Right ventricle myocardium superior (tissue), 1 donor: ENCODE results near the gene ZBTB33. TPM values are rescaled to one million over a fixed set of nuclear protein-coding genes. Genes with fewer than 3 reads are reported as not detected.

Experiments used
- ATAC-seq: fragments of 200-7000 bp; cut with Tn5 transposase; one replicate; pipeline ENCODE4 v1.9.1; 2020; ENCODE audit warnings: mild to moderate bottlenecking; ENCODE audit not compliant: poor library complexity
- DNase-seq: peaks from one replicate; pipeline ENCODE4 v3.0.0-alpha.2; 2020
- intact Hi-C: fragments of 100-400 bp; cut with DNase I; formaldehyde crosslinking; loops from one replicate; pipeline ENCODE4 v1.11.2; 2022
- total RNA-seq: library from RNA; stranded (reverse); fragmentation: NEBNext Ultra II Directional; extraction: Animal tissue kit (Norgen Biotek cat#: 25700); gene quantifications from one replicate; pipeline ENCODE4 v1.2.1, GENCODE V29; 2021
- donor health status: DM: no; HTN: yes; CAD: no; lungs with severe emphysema.

ZBTB33 gene
- total RNA-seq, 1 donor from 2014 or later, result 6.6 TPM

DNA sequence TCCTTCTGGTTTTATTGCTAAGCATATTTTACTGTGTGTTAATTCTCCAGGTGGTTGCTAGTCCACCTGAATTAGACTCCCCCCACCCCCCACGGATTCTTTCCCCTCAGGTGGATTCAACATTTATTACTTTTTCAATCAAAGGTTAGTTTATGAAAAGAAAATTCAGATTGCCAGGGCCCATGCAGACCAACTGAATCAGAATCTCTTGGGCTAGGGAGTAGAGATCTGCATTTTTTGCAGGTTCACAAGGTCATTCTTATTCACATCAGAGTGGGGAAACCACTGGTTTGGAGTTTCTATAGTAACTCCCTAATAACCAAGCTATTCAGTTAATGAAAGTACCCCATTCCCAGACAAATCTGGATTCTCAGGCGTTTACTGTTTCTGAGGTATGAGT lies 50.9 kb downstream of the ZBTB33 start:
- DNase-seq (no peak), ATAC-seq (no peak)
- intact Hi-C loops, result no loop called here

GRCh38 chrX:120301960-120302359 lies 51.3 kb downstream of the ZBTB33 start:
- no peak for ATAC-seq
- DNase-seq, result no peak
- intact Hi-C loops, result no loop called here

DNA sequence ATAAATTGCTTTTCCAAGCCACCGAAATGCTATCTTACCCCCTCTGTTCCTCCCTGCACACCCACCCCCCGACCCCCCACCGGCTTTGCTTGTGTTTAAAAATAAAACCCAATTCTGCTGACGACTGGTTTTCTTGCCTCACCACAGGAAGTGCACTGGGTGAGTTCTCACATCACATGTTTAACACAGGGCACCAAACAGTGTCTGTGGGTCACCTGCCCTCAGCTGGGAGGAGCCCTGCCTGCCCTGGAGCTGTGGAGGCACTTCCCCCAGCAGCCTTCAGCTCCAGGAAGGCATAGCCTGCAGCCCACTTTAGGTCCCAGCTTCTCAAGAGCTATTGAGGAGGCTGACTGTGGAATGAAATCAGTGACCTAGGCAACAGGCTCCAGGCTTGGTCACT lies 51.8 kb downstream of the ZBTB33 start:
- ATAC-seq, result no peak
- intact Hi-C loops, result no loop called here
- DNase-seq, result no peak

GRCh38 chrX:120304256-120304655 lies 53.6 kb downstream of the ZBTB33 start:
- no peak for DNase-seq
- intact Hi-C loops, result no loop called here

DNA sequence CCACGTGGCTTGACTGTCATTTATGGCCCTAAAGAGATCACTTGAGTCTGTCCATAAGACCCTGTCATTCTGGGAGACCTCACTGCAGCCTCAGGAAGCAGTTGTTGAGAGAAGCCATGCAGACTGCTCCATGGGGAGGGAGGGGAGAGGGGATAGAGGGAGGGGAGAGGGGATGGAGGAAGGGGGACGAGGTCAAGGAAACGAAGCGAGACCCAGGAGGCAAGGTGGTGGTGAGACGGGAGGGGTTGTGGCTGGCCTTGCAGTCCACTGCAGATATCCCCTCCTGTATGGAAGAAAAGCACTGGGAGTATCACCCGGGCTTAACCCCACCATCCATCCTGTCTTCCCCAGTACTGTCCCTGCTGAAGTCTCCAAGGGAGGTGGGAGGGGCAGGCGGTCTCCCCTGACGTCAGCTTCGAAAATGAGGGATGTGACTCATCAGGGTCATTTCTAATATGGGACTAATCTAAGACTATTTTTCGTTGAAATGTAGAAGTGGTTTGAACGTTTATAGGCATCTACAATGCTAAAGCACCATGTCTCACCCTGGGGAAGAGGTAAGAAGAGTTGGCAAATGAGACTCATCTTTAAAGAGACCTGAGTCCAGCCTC lies 55.0 kb downstream of the ZBTB33 start:
- ATAC-seq (no peak), DNase-seq (no peak)
- intact Hi-C loops, result no loop called here

More at GRCh38 chrX:120304256-120304655, 53.6 kb downstream of the ZBTB33 start:
- no peak for ATAC-seq

DNA sequence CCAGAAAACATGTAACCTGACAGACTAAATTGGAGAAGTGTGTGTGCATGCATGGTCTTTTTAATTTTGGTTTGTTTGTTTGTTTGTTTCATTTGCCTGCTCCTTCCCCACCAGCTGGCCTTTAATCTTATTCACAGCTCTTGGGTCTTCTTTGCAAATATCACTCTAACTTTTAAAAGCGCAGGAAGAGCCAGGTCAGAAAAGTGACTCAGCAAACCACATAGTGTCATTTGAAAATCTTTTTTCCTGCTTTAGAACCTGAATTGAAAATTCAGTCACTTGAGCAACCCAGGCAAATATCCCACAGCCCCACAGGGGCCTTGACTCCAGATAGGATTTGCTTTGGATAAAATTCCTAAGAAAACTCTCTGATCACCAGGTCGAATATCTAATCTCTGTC lies 56.0 kb downstream of the ZBTB33 start:
- DNase-seq (no peak), ATAC-seq (no peak)
- intact Hi-C loops, result no loop called here

Other genes starting within 250 kb of the ZBTB33 start
- gene RHOXF2B, start 173.1 kb upstream of the ZBTB33 start, total RNA-seq, result not detected
- not detected for gene RHOXF1, start 134.9 kb upstream of the ZBTB33 start, total RNA-seq
- gene RHOXF2, start 92.2 kb upstream of the ZBTB33 start, total RNA-seq, result not detected
- gene TMEM255A, start 60.6 kb downstream of the ZBTB33 start, total RNA-seq, result 1.1 TPM
- gene ATP1B4, start 111.3 kb downstream of the ZBTB33 start, total RNA-seq, result not detected
- 49.2 TPM for gene LAMP2, start 218.5 kb downstream of the ZBTB33 start, total RNA-seq